CD14-positive monocyte (primary cell): ENCODE results near the gene DNAJB4. TPM values are rescaled to one million over a fixed set of nuclear protein-coding genes. Genes with fewer than 3 reads are reported as not detected.

Source experiments
- DNase-seq, 3 donors: peaks; one replicate each; pipeline ENCODE4 v3.0.0-alpha.2; 2011 to 2022
- H2AFZ ChIP-seq: 2 replicates; pipeline ENCODE4 v1.6.0; 2012; ENCODE audit warnings: mild to moderate bottlenecking, low read depth, low read length, inconsistent platforms; ENCODE audit not compliant: insufficient read depth, poor library complexity, severe bottlenecking
- H3K27ac ChIP-seq, 2 donors: 1 replicate in 1 of 2; 2 replicates in 1 of 2; pipeline ENCODE4 v1.5.1; 2012 to 2013; ENCODE audit warnings: low read length in 2 of 2, control low read depth in 1 of 2, inconsistent platforms in 1 of 2, low read depth in 1 of 2, mild to moderate bottlenecking in 1 of 2
- H3K27me3 ChIP-seq, 2 donors: one replicate each; pipeline versions ENCODE4 v1.6.0 to v1.6.1; 2011 to 2013; ENCODE audit warnings: low read length in 2 of 2; ENCODE audit not compliant: control insufficient read depth in 2 of 2, insufficient read depth in 2 of 2
- H3K36me3 ChIP-seq, 2 donors: replicated peaks in 1 of 2; 1 replicate in 1 of 2; 2 replicates in 1 of 2; pipeline versions ENCODE4 v1.5.1 to v1.6.1; 2012 to 2013; ENCODE audit warnings: low read length in 2 of 2, control low read depth in 1 of 2, inconsistent platforms in 1 of 2, mild to moderate bottlenecking in 1 of 2; ENCODE audit not compliant: insufficient read depth in 2 of 2, control insufficient read depth in 1 of 2
- H3K4me1 ChIP-seq, 2 donors: 1 replicate in 1 of 2; 2 replicates in 1 of 2; pipeline versions ENCODE4 v1.5.1 to v1.6.1; 2012 to 2013; ENCODE audit warnings: low read length in 2 of 2, control low read depth in 1 of 2, inconsistent platforms in 1 of 2, mild to moderate bottlenecking in 1 of 2, moderate library complexity in 1 of 2; ENCODE audit not compliant: insufficient read depth in 2 of 2, control insufficient read depth in 1 of 2
- H3K4me2 ChIP-seq: replicated peaks from 2 replicates; pipeline ENCODE3; 2012; ENCODE audit warnings: low read length, moderate library complexity, mild to moderate bottlenecking; ENCODE audit not compliant: poor library complexity, severe bottlenecking; ENCODE audit errors: extremely low read depth
- H3K4me3 ChIP-seq, 3 experiments: fragments of 200-600 bp in 1 of 3; sonication (generic) in 1 of 3; replicated peaks in 1 of 3; 1 replicate in 2 of 3; 2 replicates in 1 of 3; pipeline ENCODE4 v1.5.1; 2011 to 2013; ENCODE audit warnings: low read length in 3 of 3, mild to moderate bottlenecking in 3 of 3, control low read depth in 2 of 3, low read depth in 2 of 3, inconsistent platforms in 1 of 3, moderate library complexity in 1 of 3
- H3K79me2 ChIP-seq: 2 replicates; pipeline ENCODE4 v1.6.0; 2012; ENCODE audit warnings: mild to moderate bottlenecking, control low read depth, inconsistent platforms, low read length, moderate library complexity; ENCODE audit not compliant: insufficient read depth
- H3K9ac ChIP-seq: 2 replicates; pipeline ENCODE4 v1.6.0; 2017; ENCODE audit warnings: low read length, mild to moderate bottlenecking; ENCODE audit not compliant: insufficient read depth, poor library complexity, severe bottlenecking
- H3K9me3 ChIP-seq, 2 donors: replicated peaks in 1 of 2; 1 replicate in 1 of 2; 2 replicates in 1 of 2; pipeline versions ENCODE4 v1.5.1 to v1.6.1; 2012 to 2013; ENCODE audit warnings: low read length in 2 of 2, control low read depth in 1 of 2; ENCODE audit not compliant: control insufficient read depth in 1 of 2, insufficient read depth in 1 of 2
- H4K20me1 ChIP-seq: 2 replicates; pipeline ENCODE4 v1.6.0; 2012; ENCODE audit warnings: mild to moderate bottlenecking, low read length, control low read depth, moderate library complexity; ENCODE audit not compliant: insufficient read depth
- H3K27ac Mint-ChIP-seq, 7 donors: one replicate each; pipeline ENCODE4 v1.8.0; 2020; ENCODE audit warnings: mild to moderate bottlenecking in 7 of 7, mixed read lengths in 7 of 7, moderate library complexity in 6 of 7, inconsistent platforms in 2 of 7
- H3K27me3 Mint-ChIP-seq, 3 donors: one replicate each; pipeline ENCODE4 v1.8.0; 2021 to 2022; ENCODE audit warnings: low read depth in 3 of 3, mild to moderate bottlenecking in 3 of 3, mixed read lengths in 3 of 3, moderate library complexity in 3 of 3, inconsistent platforms in 1 of 3
- H3K36me3 Mint-ChIP-seq, 2 donors: one replicate each; pipeline ENCODE4 v1.8.0; 2020; ENCODE audit warnings: mixed read lengths in 2 of 2, inconsistent platforms in 1 of 2, mild to moderate bottlenecking in 1 of 2
- H3K4me1 Mint-ChIP-seq: one replicate; pipeline ENCODE4 v1.8.0; 2020; ENCODE audit warnings: mild to moderate bottlenecking, mixed read lengths
- H3K4me3 Mint-ChIP-seq, 2 donors: one replicate each; pipeline ENCODE4 v1.8.0; 2020; ENCODE audit warnings: mild to moderate bottlenecking in 2 of 2, mixed read lengths in 2 of 2, moderate library complexity in 1 of 2
- H3K9me3 Mint-ChIP-seq, 7 donors: one replicate each; pipeline ENCODE4 v1.8.0; 2020 to 2022; ENCODE audit warnings: mixed read lengths in 7 of 7, mild to moderate bottlenecking in 6 of 7, moderate library complexity in 6 of 7, inconsistent platforms in 2 of 7
- WGBS: methylation state at CpG from one replicate; pipeline ENCODE4 v1.1.5; 2013; ENCODE audit warnings: missing lambda C conversion rate; ENCODE audit not compliant: insufficient coverage; 5-methylcytosine and 5-hydroxymethylcytosine counted together
- intact Hi-C, 2 donors: fragments of 100-400 bp; cut with micrococcal nuclease; formaldehyde crosslinking; loops; one replicate each; pipeline versions ENCODE4 v1.15.0 to v1.15.1; 2023
- polyA plus RNA-seq, 3 donors: library from polyadenylated mRNA; depleted of rRNA in 1 of 3; unstranded in 2 of 3; stranded (reverse) in 1 of 3; fragments of 300-500 nt in 2 of 3; fragments of >200 nt in 1 of 3; fragmentation: Illumina TruSeq in 2 of 3; gene quantifications; 1 replicate in 2 of 3; 2 replicates in 1 of 3; pipeline ENCODE4 v1.2.3, GENCODE V29; 2012 to 2021
- TF ChIP-seq, protein P1 (sequence below): fragments of 200-600 bp; IDR thresholded peaks from one replicate; pipeline ENCODE4 v1.8.0; 2022; ENCODE audit warnings: antibody characterized with exemption, mild to moderate bottlenecking

DNAJB4 gene
- polyA plus RNA-seq, 3 donors, result 2.8 to 4.0 (median 3.6) TPM

DNA sequence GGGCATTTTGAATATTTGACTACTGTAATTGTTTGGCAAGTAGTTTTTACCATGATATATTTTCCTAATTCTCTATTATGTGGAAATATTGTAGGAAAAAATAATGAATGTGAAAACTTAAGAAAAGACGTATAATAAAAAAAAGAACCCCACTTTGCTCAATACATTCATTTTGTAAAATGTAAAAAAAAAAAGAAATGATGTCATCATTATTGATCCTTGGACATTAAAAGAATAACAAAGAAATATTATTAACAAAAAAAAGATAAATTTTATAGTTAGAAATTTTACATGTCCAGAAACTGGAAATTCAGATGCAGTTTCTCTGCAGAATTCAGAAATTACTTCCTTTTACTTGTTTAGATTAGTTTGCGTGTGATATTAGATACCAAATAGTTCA, 46.3 kb downstream of the DNAJB4 start:
- Mint-ChIP-seq H3K27ac (no peak overlapping the region), H3K4me3 (no peak overlapping the region), H3K4me1 (peaks cover 10% of the 10 kb centered on the region), H3K9me3 (peaks cover 0 to 10% (median 4%) of the 10 kb centered on the region in 7 donors), H3K27me3 (peaks cover 20 to 28% (median 22%) of the 10 kb centered on the region in 3 donors), H3K36me3 (peaks cover 3% of the 10 kb centered on the region in 2 donors)
- Histone ChIP-seq H3K9me3 (no peaks in the 10 kb centered on the region), H3K27me3 (peaks cover 19 to 26% of the 10 kb centered on the region in 2 donors), H3K9ac (no peak overlapping the region), H3K27ac (no peak overlapping the region), H2AFZ (no peak overlapping the region), H3K4me3 (no peak overlapping the region), H3K79me2 (no peaks in the 10 kb centered on the region), H3K36me3 (no peaks in the 10 kb centered on the region), H4K20me1 (no peaks in the 10 kb centered on the region), H3K4me2 (no peak overlapping the region), H3K4me1 (peaks cover 6 to 7% of the 10 kb centered on the region in 2 donors)
- intact Hi-C loops, result no loop called here
- TF ChIP-seq, protein P1, sequence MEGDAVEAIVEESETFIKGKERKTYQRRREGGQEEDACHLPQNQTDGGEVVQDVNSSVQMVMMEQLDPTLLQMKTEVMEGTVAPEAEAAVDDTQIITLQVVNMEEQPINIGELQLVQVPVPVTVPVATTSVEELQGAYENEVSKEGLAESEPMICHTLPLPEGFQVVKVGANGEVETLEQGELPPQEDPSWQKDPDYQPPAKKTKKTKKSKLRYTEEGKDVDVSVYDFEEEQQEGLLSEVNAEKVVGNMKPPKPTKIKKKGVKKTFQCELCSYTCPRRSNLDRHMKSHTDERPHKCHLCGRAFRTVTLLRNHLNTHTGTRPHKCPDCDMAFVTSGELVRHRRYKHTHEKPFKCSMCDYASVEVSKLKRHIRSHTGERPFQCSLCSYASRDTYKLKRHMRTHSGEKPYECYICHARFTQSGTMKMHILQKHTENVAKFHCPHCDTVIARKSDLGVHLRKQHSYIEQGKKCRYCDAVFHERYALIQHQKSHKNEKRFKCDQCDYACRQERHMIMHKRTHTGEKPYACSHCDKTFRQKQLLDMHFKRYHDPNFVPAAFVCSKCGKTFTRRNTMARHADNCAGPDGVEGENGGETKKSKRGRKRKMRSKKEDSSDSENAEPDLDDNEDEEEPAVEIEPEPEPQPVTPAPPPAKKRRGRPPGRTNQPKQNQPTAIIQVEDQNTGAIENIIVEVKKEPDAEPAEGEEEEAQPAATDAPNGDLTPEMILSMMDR, result no peak
- WGBS, result no CpG with 5 or more reads among the region's 2 CpGs
- no peak for DNase-seq

DNA sequence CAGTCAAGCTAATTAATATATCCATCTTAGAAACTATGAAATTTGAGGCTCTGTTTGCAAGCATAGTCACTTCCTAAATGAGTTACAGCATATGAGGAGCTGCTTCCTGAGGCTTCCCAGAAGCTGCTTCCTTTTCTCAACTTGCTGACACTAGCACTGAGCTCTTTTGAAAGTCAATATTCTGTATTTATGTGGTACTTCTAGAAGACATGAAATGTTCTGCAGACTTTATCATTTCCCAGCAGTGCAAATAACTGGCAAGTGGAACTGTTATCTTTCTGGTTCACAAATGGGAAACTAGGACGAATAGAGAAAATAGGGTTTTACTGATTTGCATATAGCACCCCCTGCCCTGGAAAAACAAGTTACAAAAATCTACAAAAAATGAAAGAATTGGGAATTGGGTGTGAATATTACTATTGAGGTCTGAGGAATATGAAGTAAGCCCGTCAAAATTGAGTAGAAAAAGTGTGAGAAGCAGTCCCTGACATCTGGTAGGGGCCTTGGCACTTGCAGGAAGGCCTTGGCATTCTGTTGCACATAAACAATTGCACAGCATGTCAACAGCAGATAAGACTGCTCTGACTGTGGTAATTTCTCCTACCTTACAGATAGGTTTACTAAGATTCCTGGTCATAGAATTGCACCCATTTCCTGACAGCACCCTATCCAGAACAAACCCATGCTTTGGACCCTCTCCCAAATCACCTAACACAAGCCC, 48.1 kb downstream of the DNAJB4 start:
- no peak overlapping the region for H3K27ac Mint-ChIP-seq
- H3K9me3 Mint-ChIP-seq, result peaks cover 0 to 4% (median 2%) of the 10 kb centered on the region in 7 donors
- Histone ChIP-seq H3K9me3 (no peaks in the 10 kb centered on the region), H2AFZ (no peak overlapping the region), H3K4me3 (no peak overlapping the region), H3K4me1 (no peaks in the 10 kb centered on the region), H3K27ac (no peak overlapping the region), H3K4me2 (no peak overlapping the region), H3K9ac (no peak overlapping the region), H3K79me2 (no peaks in the 10 kb centered on the region), H4K20me1 (no peaks in the 10 kb centered on the region), H3K36me3 (no peaks in the 10 kb centered on the region), H3K27me3 (peaks cover under 1 to 7% of the 10 kb centered on the region in 2 donors)
- intact Hi-C loops, result no loop called here
- H3K27me3 Mint-ChIP-seq, result peaks cover 5 to 12% (median 8%) of the 10 kb centered on the region in 3 donors
- H3K4me1 Mint-ChIP-seq, result peaks cover 2% of the 10 kb centered on the region
- no CpG with 5 or more reads among the region's 2 CpGs for WGBS
- DNase-seq, result no peak
- H3K36me3 Mint-ChIP-seq, result peaks cover 0 to 1% of the 10 kb centered on the region in 2 donors
- TF ChIP-seq, protein P1, result no peak
- no peak overlapping the region for H3K4me3 Mint-ChIP-seq
